NCI-H1417 treated with DMSO at 0.1 percent for 48 hours (cell line): ENCODE results near the gene MECP2.
"Not testable (repeated sequence)": the region's sequence is repeated elsewhere in the genome, so short reads cannot be mapped to it uniquely, and the experiment has no call there.

Source experiments
- DNase-seq: peaks from one replicate; lab custom pipeline; 2025; lab: John Stamatoyannopoulos, UW

MECP2 gene

DNA sequence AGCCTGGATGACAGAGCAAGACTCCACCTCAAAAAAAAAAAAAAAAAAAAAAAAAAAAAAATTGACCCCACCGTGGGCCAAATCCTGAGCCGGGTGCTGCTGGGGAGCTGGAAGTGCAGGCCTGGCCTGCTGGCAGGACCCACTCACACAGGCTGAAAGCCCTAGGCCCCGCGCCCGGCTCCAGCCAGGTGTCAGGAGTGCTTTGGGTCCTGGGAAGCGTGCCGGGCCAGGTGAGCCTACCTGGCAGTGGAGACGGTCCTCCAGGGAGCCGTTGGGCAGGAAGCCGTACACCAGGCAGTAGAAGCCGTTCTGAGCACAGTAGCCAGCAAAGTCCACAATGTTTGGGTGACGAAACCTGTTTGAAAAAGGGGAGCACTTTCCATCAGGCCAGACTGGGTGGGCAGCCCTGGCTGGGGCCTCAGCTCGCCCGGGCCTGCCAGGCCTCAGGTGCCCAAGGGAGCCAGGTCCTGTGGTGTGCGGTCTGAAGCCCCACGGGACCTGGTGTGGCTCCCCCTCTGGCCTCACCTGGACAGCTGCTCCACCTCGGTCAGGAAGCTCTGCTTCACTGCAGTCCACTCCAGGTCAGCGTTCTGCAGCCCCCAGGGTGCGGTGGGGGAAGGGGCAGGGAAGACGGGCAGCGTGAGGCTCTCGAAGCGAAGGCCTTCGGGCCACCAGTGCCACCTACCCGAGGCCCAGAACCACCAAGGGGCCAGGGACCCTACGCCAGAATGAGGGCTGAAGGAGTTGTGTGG is 79.6 kb downstream of the MECP2 start:
- DNase-seq, result no peak

DNA sequence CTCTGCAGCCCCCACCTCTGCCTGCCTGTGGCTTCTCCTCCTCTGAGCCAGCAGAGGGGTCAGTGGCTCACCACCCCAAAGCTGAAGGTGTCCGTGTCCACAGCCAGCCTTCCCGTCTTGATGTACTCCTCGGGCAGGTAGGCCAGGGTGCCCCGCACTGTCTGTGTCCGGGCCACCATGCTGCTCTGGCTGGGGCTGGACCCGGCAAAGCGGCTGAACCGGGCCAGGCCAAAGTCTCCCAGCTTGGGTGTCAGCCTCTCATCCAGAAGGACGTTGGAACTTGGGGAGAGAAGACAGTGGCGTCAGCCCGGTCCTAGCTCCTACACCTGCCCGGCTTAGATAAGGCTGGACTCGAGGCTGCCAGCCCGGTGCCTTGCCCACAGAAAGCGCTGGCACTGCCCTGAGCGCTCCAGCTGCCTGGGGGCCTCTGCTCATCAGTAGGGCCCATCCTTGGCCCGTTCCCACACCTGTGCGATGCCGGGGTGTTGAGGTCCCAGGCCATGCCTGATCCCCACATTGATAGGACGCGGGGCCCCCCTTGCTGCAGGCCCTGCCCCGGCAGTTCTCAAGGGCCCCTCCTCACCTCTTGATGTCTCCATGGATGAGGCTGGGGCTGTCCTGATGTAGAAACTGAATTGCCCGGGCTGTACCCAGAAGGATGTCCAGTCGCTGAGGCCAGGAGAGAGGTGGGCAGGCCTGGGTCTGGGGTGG is 81.0 kb downstream of the MECP2 start:
- no peak for DNase-seq

DNA sequence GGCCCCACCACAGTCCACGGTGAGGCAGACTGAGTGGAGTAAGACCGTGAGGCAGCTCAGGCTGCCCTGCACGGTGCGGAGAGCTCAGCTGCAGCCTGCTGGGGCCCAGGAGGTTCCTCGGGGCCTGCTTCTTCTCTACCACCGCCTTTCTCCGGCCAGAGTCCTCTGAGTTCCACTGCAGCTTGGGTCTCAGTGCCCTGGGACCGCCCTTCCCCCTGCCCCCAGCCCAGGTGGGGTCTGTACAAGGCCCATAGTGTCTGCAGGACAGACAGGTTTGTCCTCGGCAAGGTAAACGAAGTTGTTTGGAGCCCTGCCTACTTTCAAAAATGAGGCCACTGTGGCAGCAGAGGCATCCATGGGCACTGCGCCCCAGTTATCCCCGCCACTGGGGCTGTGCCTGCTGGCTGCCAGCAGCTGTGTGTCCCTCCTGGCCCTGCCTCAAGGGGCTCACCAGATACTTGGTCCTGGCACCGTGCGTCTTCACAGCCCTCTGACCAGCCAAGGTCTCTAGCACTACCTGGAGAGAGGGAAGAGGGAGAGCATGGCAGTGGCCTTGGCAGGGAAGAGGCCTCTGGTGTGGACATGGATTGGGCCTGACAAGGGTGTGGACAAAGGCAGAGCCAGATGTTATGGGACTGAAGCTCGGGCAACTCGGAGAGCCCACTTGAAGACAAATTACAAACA is 81.8 kb downstream of the MECP2 start:
- DNase-seq, result no peak

DNA sequence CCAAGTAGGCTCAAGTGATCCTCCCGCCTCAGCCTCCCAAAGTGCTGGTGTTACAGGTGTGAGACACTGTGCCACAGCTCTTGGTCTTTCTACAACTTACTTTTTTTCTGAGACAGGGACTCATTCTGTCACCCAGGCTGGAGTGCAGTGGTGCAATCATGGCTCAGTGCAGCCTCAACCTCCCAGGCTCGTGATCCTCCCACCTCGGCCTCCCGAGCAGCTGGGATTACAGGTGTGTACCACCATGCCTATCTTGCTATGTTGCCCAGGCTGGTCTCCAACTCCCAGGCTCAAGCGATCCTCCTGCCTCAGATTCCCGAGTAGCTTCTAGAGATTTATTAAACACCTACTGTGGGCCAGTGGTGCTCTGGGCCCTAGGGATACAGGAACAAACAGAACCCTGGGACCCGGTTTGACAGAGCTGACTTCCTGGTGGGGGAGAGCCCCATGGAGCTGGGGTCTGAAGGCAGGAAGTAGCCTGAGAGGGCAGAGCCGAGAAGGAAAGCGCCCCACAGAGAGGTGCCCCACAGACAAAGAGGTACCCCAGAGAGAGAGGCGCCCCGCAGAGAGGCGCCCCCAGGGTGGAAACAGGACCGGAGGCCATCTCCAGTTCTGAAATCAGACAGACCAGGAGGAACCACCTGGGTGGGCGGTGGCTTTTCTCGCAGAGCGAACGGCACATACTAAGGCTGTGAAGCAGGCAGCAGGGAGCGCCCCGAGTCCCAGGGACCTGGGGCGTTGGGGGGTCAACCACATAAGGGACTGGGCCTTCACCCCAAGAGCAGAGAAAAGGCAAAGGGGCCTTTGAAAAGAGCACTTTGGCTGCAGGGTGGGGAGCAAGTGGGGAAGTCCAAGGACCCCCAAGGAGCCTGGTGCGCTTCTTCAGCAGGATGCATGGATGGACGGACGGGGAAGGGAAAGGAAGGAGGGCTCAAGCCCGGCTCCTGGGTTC is 82.8 kb downstream of the MECP2 start:
- no peak for DNase-seq

DNA sequence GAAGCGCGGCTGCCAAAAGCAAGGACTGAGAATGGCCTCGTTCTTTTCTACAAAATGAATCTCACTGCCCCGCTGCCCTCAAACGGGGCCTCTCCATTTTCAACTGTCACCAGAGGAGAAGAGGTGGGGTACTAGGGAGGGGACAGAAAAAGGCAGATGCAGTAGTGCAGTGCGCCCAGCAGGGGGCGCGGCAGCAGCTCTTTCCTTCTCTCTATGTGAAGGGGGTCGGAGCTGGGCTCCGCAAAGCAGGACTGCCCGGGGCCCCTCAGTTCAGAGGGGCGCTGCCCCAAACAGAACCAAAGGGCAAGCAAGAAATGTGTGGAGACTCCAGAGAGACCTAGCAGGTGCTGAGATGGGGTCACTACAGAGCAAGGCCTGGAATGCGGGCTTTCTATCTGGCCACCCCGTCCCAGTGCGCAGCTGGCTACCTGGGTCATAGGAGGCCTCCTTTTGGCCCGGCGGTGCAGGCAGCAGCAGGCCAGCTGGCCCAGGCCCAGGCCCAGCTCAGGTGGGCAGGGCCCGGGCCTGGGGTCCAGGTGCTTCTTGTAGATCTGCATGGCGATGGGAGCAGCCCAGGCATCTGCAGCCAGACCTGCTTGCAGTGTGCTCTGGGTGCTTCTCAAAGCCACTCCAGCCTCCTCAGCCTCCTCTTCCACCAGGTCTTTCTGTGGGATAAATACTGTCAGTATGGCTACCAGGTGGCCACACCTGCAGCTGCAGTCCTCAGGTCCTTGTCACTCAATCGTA is 83.7 kb downstream of the MECP2 start:
- DNase-seq, result no peak

DNA sequence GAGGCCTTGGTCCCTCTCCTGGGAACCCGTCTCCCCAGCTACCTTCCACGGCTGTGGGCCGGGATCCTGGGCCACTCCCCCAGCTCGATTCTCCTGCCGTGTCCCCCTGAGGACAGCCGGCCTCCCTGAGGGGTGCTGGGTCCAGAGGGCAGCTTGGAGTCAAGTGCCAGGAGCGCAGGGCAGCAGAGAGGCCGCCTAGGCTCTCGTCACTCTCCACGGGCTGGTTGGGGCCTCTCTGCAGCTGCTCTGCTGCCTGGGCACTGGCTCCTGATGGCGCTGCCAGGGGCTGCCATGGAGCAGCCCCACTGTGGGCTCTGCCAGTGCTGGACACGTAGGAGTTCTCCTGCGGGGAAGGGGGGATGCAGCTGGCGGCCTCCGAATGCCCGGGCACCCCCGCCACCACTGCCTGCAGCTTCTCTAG is 84.5 kb downstream of the MECP2 start:
- DNase-seq, result no peak

DNA sequence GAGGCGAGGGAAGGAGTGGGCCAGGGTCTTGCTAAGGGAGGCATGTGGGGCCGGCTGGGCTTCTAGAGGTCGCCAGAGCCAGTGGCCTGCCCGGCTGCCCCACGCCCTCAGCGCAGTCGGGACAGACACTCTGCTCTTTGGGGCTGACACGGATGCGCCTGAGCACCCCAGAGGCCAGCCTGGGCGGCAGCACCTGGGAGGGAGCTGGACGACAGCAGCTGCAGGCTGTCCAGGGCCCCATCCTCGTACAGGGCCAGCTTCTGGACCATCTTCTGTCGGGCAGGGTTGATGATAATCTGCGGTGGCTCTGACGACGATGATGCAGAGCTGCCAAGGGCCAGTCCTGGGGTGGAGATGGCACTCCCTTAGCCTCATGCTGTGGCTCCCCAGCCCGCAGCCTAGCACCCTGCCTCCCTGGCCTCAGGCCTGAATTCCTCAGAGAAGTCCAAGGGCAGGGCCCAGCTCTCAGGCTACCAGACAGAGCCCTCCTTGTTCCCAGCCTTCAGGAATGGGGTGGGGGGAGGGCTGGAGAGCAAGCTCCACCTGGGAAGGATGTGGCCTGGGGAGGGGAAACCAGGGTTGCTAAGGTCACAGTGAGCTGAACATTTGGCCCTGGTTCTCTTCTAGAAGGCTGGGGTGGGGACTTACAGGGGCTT is 85.1 kb downstream of the MECP2 start:
- no peak for DNase-seq

DNA sequence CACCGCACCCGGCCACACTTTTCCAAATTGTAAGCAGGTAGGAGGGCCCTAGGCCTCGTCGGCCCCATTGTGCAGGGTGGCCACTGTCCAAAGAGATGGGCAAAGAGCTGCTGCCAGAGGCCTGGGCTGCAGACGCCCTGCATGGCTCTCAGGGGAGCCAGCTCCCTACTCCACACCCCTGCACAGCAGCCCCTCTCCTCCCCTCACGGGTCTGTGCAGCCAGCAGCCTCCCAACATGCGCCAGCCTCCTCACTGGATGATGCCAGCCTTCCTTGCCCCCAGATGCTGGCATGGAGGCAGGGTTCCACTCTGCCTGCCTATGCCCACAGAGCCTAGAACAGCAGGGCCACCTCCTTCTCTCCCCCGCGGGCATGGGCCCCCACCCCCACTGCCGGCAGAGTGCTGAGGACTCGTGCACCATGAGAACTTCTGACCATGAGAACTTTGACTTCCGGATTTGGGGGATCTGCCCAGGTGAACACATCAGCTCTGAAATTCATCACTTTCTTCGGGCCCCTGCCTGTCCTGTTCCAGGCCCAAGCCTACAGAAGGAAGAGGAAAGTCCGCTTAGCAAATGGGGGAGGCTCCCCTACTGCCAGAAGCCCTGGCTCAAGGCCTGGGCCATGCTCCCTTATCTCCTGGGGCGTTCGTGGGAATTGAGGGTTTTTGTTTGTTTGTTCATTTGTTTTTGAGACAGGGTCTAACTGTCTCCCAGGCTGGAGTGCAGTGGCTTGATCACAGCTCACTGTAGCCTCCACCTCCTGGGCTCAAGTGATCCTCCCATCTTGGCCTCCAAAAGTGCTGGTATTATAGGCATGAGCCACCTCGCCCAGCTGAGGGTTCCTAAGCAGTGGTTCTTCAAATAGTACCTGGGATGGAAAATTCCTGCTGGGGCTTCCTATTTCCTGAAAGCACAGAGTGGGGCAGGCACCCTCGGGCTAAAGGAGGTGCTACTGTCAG is 85.9 kb downstream of the MECP2 start:
- DNase-seq, result no peak

DNA sequence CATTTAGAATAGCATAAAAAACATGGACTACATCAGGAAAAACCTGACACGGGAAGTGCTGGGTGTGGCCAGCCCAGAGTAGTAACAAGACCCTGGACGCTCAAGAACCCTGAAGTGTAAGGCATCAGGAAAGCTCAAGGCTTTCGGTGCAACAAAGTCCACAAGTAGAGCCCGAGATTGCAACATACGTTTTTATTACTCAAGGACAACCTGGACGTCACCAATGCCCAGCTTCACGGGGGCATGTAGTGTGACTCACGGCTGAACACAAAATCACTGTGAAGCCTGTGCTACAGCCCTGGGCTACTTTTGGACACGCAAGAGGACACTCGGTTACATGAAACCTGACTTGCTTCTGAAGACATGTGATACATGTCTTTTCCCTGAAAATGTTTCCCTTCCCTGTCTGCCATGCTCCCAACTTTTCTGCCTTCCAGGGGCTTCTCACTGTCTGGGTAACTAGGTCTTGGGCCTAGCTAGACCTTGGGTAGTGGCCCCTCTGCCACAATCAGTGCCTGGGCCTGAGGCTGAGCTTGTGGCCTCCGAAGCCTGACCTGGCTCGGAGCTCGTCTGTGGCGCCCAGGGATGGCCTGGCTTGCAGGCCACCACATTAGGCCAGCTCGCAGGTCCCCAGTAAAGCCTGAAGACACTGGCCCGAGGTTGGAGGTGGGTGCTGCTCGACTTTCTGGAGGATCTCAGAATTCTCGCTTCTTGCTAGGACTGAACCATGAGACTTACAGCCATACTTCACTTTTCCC is 87.0 kb downstream of the MECP2 start:
- DNase-seq, result no peak

DNA sequence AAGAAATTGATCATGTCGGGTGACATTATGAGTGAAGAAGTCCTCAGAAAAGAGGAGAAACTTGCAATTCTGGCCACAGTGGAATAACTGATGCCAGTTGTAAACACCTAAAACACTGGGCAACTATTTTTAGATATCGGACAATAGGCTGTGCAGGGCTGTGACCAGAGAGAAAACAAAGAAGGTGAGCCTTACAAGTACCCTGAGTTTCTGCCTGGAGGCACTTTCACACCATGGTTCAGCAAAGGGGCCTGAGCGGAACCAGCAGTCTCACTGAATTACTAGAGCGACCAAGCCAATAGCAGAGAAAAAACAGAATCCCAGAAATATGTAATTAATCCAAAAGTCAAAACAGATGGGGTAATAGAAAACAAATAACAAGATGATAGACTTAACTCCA is 89.0 kb downstream of the MECP2 start:
- DNase-seq, result no peak

DNA sequence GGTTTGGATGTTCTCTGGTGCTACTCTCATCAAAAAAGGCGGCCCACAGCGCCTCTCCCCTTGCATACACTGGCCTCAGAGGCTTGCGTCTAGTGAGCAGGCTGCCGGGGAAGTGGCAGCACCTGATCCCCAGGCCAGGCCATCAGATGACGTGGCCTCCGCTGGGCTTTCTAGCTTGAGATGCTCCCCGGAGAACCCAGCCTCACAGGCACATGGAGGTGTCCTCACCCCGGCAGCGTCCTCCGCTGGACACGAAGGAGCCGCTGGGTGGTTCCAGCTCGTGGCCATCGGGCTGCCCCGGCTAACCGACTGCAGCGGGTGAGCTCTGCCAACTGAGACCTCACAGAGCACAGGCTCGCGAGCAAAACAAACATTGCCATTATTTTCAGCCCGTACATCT is 90.6 kb downstream of the MECP2 start:
- no peak for DNase-seq

DNA sequence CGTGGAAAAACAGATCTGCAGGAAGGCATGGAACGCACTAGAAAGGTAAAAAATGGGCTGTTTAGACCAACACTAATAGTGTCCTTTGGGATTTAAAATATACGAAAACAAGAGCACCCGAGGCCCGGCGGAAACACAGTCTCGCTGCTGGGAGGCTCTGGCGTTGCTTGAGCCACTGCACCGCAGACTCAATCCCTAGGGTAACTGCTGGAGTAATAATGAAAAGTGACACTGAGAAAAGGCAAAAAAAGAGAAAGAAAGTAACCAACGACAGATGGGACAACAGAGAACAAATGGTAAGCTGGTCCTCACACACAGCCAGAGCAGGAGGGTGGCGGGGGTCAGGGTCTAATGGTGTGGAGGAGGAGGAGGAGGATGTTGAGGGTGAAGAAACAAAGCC is 93.2 kb downstream of the MECP2 start:
- no peak for DNase-seq

DNA sequence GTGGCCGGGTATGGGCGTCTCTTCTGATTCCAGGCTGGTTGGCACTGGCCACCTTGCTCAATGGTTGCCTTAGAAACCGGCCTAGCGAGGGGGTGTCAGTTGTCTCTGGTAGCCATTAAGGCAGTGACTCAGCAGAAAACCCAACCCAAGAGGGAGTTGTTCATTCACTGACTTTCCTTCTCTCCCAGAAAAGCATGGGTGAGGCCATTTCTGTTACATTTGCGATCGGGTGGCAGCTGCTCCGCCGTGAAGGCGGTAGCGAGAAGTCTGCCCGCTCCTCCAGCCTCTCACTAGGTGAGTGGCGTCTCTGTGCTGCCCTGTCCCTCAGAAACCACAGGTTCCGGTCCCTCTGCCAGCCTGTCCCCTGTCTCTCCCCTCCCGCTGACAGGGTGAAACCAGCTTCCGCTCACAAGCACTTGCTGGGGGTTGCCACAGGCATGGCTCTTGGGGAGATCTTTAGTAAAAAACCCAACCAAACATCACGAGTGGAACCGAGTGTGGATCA is 95.2 kb downstream of the MECP2 start:
- no peak for DNase-seq

DNA sequence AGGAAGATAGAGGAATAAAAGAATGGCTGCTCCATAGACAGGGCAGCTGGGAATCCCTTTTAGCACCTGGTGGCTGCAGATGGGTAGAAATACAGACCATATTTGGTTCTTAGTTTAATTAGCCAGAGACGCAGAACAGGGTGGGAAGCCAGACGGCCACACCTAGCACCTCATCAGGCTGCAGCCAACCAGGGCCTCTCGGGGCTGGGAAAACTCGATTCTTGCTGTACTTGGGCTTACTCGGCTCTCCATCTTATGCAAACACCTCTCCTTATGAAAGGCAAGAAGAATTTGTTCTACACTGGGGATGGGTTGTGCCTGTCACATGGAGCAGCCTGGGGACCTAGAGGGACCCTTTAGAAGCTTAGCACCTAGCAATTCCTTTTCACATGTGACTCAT is 97.5 kb downstream of the MECP2 start:
- DNase-seq, result no peak

DNA sequence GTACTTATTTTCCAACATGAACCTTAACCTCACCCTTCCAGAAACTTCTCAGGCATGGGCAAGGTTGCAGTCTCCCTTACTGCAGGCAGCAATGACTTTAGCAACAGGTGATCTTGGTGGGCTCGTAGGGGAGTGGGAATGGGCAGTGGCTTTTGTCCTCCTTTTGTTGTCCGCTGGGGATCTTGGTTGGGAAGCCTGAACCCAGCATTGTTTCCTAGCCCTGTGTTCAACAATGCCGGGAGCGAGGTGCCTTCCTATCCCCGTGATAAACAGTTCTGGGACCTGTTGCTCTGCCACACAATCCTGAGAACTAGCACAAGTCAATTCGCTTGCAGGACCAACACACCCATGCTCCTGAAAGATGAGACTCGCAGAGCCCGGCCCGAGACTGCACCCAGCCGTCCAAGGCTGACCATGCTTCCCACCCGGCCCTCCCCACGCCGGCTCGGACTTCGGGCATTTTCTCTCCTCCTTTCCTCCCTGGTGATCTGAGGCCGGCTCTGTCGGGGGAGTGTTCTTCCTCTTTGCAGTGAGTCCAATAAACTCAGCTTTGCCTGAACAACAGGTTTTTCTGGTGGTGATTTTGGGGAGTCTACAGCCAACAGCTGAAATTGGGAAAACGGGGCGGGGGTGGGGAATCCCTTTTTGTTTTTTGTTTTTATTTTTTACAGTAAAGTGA is 98.0 kb downstream of the MECP2 start:
- no peak for DNase-seq

DNA sequence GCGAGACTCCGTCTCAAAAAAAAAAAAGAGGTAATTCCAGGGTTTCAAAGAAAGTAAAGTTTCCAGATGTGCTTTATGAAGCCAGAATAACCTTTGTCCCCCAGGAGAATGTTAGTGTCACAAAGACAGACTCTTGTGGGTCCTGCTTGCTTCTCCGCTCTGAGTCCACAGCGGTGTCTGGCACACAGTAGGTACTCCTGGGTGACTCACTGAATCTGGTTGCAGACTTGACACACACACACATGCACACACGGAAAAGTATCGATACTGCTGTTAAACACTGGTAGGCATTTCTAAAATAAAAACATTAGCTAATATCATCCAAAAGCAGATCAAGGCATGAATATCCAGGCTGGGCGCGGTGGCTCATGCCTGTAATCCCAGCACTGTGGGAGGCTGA is 102.0 kb downstream of the MECP2 start:
- DNase-seq, result no peak

DNA sequence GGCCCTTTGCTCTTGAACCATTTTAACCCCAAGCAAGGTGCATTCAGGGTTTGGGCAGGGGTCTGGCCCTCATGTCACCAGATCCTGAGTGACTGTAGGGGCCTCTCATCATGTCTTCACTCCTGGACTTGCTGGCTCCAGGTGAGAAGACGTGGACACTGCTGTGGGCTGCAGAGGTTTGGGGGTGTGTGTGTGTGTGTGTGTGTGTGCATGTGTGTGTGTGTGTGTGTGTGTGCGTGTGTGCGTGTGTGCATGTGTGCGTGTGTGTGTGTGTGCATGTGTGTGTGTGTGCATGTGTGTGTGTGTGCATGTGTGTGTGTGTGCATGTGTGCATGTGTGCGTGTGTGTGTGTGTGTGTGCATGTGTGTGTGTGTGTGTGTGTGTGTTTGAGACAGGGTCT is 103.1 kb downstream of the MECP2 start:
- DNase-seq, result not testable (repeated sequence)

DNA sequence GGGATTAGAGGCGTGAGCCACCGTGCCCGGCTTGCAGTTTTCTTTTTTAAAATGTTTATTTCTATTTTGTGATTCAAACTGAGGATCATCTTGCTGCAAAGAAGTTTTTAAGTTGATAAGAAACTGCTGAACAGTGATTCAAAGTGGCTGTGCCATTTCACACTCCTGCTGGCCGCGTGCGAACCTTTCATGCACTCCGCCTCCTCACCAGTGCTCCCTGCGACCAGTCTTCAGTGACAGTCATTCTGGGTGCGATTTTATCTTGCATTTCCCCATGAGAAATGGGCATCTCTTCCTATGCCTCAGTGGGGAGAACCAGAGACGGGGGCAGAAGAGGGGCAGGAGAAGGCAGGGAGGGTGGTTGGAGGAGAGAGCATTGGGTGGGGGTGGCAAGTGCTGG is 103.5 kb downstream of the MECP2 start:
- DNase-seq, result no peak
